ENCODE measurements around the gene PRKAR1B. TPM values are rescaled to one million over a fixed set of nuclear protein-coding genes. Genes with fewer than 3 reads are reported as not detected.

Gene PRKAR1B
- total RNA-seq, 1 experiment from 2014 or later, result 27.2 TPM

DNA sequence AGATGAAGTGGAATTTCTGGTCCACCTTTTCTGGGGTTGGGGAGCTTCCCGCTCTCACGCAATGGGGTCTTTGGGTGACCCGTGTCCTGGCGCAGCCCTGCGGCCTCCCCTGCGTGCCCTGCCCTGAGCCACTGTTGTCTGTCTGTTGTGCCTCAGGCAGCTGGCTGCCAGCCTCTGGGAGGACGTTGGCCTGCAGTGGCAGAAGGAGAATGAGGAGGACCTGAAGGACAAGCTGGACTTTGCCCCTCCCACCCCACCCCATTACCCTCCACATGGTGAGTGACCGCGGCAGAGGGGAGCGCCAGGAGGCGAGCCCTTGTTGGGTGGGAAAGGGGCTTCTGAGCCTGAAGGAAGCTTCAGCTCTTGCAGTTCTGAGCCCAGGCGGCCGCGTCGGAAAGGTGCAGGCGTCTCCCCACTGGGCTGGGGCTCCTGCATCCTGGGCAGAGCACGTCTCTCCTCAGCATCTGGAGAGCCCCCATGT lies 14.2 kb upstream of the PRKAR1B start:
- DNase-seq (ENCODE audit: low read depth), result no peak

DNA sequence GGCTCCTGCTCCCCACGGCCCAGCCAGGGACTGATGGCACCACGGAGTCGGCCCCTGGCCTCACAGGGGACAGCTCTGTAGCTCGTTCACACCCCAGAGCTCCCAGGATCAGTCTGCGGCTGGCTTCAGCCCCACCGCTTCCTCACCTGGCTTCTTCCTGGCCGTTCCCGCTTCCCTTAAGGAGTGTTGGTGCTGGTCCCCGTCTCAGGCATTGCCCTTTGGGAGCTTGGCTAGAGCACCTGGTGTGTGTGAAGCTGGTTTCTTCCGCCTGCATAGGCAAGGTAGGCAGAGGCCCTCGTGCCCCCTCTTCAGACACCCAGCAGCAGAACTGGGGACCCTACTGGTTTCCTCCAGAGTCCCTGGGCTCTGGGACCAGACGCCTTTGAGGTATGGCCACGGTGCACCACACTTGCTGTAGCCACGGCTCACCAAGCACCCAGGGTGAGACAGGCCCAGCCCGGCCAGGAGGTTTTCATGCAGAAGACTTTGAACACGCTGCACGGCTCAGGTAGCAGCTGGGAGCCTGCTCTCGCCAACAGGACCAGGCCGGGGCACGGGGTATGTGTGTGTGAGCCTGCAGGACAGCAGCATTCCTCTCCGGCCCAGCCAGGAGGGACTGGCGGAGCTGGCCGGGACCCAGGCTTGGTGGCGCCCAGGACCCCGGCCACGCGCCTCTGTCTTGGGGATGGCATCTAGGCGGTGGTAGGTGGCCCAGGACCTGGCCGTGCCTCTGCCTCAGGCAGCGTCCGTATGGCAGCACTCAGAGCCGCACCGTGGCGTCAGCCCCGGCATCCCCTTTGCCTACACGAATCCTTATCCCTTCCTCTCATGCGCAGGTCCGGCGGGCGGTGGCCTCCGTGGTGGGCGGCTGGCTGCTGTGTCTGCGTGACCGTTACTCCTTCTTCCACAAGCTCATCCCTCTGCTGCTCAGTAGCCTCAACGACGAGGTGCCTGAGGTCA lies 13.2 kb upstream of the PRKAR1B start:
- DNase-seq (ENCODE audit: low read depth), result no peak

DNA sequence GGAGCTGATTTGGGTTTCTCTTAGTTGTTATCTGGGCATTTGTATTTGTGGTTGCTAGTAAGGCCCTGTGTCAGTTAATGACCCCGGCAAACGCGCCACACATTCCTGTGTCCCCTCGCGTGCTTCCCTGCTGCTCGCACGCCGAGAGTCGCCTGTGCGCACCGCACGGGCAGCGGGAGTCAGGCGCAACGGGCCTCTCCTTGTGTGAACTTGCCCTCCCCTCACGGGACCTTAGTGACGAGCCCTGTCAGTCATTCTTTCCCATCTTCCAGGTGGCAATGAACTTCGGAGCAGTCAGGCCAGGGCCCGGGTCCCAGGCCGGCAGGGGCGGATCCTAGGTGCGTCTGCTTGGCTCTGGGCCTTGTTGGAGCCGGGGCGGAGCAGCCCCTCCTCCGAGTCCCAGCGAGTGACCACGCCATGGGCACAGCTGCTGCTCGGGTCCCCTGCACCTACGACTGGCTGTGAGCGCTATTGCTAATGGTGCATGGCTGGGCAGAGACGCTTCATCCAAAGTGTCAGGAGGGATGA lies 12.4 kb upstream of the PRKAR1B start:
- no peak for DNase-seq (ENCODE audit: low read depth)

- no peak for DNase-seq (ENCODE audit: low read depth)
Observed at GRCh38 chr7:738723-739454, 11.8 kb upstream of the PRKAR1B start.

DNA sequence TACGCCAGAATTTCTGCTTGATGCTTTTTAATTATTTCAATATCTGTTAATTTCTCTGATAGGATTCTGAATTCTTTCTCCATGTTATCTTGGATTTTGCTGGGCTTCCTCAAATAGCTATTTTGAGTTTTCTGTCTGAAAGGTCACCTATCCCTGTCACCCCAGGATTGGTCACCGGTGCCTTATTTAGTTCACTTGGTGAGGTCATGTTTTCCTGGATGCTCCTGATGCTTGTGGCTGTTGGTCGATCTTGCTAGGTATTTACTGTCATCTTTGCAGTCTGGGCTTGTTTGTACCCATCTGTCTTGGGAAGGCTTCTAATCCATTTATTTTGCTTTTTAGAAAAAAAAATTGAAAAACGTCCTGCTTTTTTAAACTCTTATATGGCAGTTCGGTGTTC lies 11.2 kb upstream of the PRKAR1B start:
- DNase-seq (ENCODE audit: low read depth), result no peak

- no peak for DNase-seq (ENCODE audit: low read depth)
Observed at GRCh38 chr7:734808-735207, 7.7 kb upstream of the PRKAR1B start.

DNA sequence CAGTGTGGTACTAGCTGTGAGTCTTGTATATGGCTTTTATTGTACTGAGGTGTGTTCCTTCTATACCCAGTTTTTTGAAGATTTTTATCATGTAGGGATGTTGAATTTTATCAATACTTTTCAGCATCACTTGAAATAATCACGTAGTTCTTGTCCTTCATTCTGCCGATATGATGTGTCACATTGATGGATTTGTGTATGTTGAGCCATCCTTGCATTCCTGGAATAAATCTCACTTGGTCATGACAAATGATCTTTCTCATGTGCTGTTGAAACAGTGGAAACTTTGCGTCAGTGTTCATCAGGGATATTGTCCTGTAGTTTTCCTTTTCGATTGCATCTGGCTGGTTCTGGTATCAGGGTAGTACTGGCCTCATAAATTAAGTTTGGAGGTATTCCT lies 7.1 kb upstream of the PRKAR1B start:
- no peak for DNase-seq (ENCODE audit: low read depth)

- no peak for DNase-seq (ENCODE audit: low read depth)
Observed at GRCh38 chr7:732556-732955, 5.5 kb upstream of the PRKAR1B start.

DNA sequence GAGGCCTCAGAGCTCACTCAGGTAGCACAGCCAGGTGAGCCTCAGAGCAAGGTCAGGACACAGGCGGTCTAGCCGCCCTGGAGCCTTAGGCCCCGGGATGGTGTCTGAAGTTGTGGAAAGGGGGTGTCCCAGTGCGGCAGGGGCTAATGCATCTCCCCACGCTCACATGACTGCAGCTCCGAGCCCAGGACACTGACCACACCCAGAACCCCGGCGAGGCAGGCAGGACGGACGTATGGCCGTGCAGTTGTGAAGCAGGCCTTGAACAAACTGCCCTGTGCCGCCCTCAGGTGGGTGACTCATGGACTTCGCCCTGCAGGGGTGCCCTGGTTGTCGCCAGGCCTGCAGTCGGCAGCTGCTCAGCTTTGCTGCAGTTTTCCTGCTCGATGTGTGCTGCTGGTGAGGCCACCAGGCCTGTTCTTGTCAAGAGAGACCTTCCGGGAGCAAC lies 5.0 kb upstream of the PRKAR1B start:
- DNase-seq (ENCODE audit: low read depth), result no peak

DNA sequence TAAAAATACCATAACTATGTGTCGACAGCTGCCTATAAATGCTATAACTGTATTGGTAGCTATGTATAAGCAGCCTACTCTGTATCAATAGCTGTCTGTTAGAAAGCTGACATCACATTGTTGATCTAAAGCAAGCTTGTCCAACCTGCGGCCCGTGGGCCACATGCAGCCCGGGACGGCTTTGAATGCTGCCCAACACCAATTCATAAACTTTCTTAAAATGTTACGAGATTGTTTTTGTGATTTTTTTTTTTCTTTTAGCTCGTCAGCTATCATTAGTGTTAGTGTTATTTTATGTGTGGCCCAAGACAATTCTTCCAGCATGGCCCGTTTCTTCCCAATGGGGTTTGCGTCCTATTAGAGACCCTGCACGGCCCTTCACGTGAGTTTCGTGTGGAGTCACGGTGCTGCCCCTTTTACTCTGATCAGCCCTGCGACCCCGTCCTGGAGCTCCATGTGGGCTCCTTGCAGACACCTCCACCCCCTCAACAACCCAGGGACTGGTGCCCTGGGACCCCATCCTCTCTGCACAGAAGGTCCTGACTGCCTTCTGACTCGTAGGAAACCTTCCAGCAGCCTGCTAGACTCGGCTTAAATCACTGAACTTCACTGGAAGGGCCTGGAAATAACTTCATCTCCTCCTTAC lies 4.5 kb upstream of the PRKAR1B start:
- no peak for DNase-seq (ENCODE audit: low read depth)

DNA sequence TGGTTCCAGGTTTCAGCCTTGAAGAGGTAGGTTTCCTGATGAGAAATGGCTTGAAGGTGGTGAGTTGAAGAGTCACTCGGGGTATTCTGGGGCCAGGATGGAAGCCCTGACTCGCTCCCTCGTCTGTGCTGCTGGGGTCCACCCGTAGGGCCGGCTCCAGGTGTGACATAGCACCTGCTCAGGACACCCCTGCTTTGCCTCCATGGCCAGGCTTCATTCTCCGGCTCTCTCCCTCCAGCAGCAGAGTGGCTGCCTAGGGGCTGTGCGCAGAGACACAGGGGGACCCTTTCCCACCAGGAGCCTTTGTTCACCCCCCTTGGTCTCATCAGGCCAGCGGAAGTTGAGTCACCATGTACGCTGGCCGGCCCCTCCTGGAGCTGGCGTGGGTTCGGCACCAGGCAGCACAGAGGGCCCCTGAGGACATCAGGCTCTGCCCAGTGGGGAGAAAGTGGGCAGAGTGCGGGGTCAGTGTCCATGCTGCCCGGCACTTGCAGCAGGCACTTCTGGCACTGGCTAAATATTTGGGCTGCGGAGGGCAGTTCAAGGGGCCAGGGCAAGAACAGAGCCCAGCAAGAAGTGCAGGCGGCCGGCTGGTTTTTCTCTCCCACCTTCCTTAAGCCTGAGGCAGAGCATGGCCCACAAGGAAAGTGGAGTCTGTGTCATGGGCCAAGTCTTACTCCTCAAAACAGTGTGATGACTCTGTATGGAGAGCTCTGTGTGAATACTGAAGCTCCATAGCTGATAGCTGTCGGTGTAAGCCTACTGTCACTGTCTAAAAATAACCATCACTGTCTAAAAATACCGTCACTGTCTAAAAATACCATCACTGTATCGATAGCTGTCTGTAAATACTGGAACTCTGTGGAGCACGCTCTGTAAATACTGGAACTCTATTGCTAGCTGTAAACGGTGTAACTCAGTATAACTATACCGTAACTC lies 3.7 kb upstream of the PRKAR1B start:
- no peak for DNase-seq (ENCODE audit: low read depth)

- DNase-seq (ENCODE audit: low read depth), result no peak
Observed at GRCh38 chr7:729140-730000, 2.3 kb upstream of the PRKAR1B start.

DNA sequence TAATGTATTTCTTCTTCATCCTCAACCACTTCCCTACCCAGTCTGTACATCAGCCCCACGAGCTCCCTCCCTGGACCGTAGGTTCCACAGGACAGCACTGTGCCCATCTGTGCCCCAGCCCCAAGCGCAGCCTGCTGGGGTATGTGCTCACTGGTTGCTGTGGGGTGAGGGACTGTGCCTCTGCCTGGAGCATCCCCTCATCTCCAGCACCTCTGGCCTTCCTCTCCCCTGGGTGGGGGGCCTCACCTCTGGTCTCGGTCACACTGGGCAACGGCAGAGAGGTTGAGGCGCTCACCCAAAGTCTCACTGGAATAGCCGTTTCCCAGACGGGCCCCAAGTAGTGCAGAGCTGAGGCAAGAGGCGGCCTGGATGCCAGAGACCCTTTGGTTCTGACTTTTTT lies 1.5 kb upstream of the PRKAR1B start:
- DNase-seq (ENCODE audit: low read depth), result no peak

DNA sequence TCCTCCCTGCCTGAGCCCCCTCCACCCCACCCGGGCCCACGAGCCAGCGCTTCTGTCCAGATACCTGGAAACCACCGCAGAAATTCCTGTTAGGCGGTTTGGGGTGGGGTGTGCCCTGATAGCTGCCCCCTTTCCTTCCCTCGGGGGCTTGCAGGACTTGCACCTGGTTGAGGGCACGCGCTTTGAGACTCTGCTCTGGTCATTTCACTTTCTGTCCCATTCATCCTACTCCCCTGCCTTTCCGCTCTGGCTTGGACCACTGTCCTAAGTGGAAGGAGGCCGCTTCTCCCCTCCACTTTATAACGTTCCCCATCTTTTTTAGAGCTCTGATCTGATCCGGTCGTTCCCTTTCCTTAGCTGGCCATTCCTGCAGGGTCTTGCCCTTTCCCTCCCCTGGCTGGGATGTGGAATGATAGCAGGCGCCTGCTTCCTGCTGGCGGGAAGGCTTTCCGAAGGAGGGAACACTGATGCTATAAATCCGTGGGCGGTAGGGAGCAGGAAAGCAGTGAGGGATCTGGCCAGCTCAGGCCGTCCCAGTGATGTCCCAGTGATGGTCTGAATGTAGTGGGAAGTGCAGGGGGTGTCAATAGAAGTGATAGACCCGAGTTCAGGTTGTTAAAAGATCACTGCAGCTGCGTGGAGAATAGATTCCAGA lies 852 bp upstream of the PRKAR1B start:
- no peak for DNase-seq (ENCODE audit: low read depth)

- DNase-seq (ENCODE audit: low read depth), result no peak
Observed at GRCh38 chr7:726854-727103, 302 bp downstream of the PRKAR1B start.

- peak; percentile 84 for DNase-seq (ENCODE audit: low read depth)
Observed at GRCh38 chr7:726084-726853, 812 bp downstream of the PRKAR1B start, which contains the start of gene DNAAF5. DNAAF5 (plus strand) TSS chr7:726699; CDS start chr7:726721, 22 bp downstream.

GRCh38 chr7:725223-726005 lies 1.7 kb downstream of the PRKAR1B start:
- peak; percentile 62 for DNase-seq (ENCODE audit: low read depth)
